ENCODE measurements around the gene PPP1R9A. TPM values are rescaled to one million over a fixed set of nuclear protein-coding genes. Genes with fewer than 3 reads are reported as not detected.

The PPP1R9A gene
- total RNA-seq, 1 donor from 2014 or later: 1.5 TPM

DNA sequence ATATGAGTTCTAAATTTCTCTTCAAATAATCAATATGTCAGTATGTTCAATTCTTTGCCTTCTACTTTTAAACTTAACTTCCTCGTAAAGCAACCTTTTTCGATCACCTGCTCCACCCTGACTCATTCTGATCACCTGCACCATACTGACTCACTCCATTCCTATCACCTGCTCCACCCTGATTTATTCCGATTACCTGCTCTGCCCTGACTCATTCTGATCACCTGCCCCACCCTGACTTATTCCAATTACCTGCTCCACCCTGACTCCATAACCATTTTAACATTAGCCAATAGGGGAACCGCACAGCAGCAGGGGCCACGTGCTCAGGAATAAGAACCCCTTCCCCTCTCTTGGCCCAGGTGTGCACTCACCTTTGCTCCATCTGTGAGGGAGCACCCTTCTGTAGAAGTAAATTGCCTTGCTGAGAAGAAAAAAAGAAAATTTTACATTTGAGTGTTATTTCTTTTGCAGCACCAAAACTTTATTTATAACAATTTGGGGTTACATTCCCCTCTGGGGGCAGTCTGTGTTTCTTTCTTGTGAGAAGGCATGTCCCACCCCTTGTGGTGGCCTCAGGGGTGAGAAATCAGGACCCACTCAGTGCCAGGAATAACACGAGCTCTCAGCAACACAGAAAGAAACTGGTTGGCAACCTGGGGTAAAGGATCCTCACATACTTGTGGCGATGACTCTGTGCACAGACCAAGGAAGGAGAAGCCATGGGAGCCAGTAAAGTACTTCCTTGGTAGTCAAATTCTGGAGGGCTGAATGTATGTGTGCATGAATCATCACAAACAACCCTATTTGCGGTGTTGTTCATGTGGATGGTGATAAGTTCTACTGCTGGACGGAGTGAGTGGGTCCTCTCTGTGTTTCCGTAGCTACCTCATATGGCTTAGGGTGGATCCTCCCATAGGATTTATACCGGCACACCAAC, 29.4 kb upstream of the PPP1R9A start:
- DNase-seq (ENCODE audit: extremely low spot score in 2 of 2): no peak
- no peak overlapping the region for H3K27ac ChIP-seq
- H3K4me1 ChIP-seq: no peaks in the 10 kb centered on the region
- no peaks in the 10 kb centered on the region for H3K36me3 ChIP-seq
- intact Hi-C loops (cut with DNase I): no loop called here
- H3K9me3 ChIP-seq: peaks cover 4% of the 10 kb centered on the region
- TF ChIP-seq, protein P1, sequence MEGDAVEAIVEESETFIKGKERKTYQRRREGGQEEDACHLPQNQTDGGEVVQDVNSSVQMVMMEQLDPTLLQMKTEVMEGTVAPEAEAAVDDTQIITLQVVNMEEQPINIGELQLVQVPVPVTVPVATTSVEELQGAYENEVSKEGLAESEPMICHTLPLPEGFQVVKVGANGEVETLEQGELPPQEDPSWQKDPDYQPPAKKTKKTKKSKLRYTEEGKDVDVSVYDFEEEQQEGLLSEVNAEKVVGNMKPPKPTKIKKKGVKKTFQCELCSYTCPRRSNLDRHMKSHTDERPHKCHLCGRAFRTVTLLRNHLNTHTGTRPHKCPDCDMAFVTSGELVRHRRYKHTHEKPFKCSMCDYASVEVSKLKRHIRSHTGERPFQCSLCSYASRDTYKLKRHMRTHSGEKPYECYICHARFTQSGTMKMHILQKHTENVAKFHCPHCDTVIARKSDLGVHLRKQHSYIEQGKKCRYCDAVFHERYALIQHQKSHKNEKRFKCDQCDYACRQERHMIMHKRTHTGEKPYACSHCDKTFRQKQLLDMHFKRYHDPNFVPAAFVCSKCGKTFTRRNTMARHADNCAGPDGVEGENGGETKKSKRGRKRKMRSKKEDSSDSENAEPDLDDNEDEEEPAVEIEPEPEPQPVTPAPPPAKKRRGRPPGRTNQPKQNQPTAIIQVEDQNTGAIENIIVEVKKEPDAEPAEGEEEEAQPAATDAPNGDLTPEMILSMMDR (IDR thresholded peaks at IDR 0.05): no peak
- TF ChIP-seq POLR2A (IDR thresholded peaks at IDR 0.05) (no peak), POLR2AphosphoS5 (IDR thresholded peaks at IDR 0.05; ENCODE audit: insufficient read depth in 1 of 2, low read depth in 1 of 2) (no peak)
- no peak overlapping the region for H3K4me3 ChIP-seq
- H3K27me3 ChIP-seq: no peaks in the 10 kb centered on the region

DNA sequence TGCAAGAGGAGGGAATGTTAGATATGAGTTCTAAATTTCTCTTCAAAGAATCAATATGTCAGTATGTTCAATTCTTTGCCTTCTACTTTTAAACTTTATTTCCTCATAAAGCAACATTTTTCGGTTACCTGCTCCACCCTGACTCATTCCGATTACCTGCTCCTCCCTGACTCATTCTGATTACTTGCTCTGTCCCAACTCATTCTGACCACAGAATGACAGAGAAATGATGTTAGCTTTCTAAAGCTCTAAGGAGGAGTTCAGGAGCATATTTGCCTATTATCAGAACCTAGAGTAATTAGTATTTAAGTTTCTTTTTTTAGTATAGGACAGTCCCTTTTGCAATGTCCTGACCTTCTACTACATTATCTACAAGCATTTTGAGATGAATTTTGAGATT, 24.5 kb upstream of the PPP1R9A start:
- no peaks in the 10 kb centered on the region for H3K27me3 ChIP-seq
- peaks cover 1% of the 10 kb centered on the region for H3K9me3 ChIP-seq
- no peaks in the 10 kb centered on the region for H3K36me3 ChIP-seq
- DNase-seq (ENCODE audit: extremely low spot score in 2 of 2): no peak
- H3K4me1 ChIP-seq: no peaks in the 10 kb centered on the region
- no peak overlapping the region for H3K4me3 ChIP-seq
- no peak for TF ChIP-seq POLR2A (IDR thresholded peaks at IDR 0.05)
- no peak for TF ChIP-seq POLR2AphosphoS5 (IDR thresholded peaks at IDR 0.05; ENCODE audit: insufficient read depth in 1 of 2, low read depth in 1 of 2)
- TF ChIP-seq, protein P1 (IDR thresholded peaks at IDR 0.05): no peak
- H3K27ac ChIP-seq: no peak overlapping the region
- intact Hi-C loops (cut with DNase I): no loop called here

DNA sequence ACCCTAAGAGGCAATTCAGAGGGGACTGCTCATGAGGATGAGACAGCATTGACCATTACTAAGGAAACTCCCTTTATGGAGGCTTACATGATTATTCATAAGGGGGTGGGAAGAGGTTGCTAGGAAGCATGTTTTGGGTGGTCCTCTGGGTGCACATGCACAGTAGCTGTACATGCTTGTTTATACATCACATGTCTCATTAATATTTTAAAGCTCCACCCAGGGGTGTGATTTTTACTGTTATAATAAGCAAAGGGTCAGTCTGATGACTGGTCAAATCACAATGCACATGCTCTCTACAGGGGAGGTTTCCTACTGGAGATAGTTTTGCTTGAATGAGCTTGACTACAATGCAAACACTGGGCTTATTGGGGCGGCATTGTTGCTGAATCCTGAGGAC, 23.8 kb upstream of the PPP1R9A start:
- H3K27me3 ChIP-seq: no peaks in the 10 kb centered on the region
- H3K36me3 ChIP-seq: no peaks in the 10 kb centered on the region
- intact Hi-C loops (cut with DNase I): no loop called here
- no peak for TF ChIP-seq POLR2A (IDR thresholded peaks at IDR 0.05)
- TF ChIP-seq, protein P1 (IDR thresholded peaks at IDR 0.05): no peak
- no peak for TF ChIP-seq POLR2AphosphoS5 (IDR thresholded peaks at IDR 0.05; ENCODE audit: insufficient read depth in 1 of 2, low read depth in 1 of 2)
- DNase-seq (ENCODE audit: extremely low spot score in 2 of 2): no peak
- no peaks in the 10 kb centered on the region for H3K9me3 ChIP-seq
- no peak overlapping the region for H3K4me3 ChIP-seq
- no peak overlapping the region for H3K27ac ChIP-seq
- no peaks in the 10 kb centered on the region for H3K4me1 ChIP-seq

DNA sequence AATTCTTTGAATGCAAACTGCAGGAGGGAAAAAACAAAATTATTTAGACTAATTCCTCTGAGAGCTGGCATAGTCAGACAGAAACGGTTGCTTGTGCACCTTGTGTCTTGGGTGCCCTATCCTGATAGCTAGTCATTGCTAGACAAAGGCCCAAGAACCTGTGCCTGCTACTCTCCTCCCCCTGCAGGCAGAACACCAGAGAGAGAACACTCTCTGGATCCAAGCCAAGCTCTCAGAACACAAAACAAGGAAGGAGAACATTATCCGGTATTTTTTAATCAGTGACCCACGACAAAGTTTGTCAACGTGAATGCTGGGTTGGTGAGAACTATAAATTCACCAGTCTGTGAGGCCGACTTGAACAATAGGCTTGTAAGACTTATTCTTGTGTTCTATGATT, 18.8 kb upstream of the PPP1R9A start:
- H3K4me1 ChIP-seq: no peaks in the 10 kb centered on the region
- no peak overlapping the region for H3K4me3 ChIP-seq
- intact Hi-C loops (cut with DNase I): no loop called here
- TF ChIP-seq POLR2AphosphoS5 (IDR thresholded peaks at IDR 0.05; ENCODE audit: insufficient read depth in 1 of 2, low read depth in 1 of 2): no peak
- TF ChIP-seq POLR2A (IDR thresholded peaks at IDR 0.05): no peak
- TF ChIP-seq, protein P1 (IDR thresholded peaks at IDR 0.05): no peak
- no peak overlapping the region for H3K27ac ChIP-seq
- no peaks in the 10 kb centered on the region for H3K9me3 ChIP-seq
- no peaks in the 10 kb centered on the region for H3K27me3 ChIP-seq
- no peaks in the 10 kb centered on the region for H3K36me3 ChIP-seq
- DNase-seq (ENCODE audit: extremely low spot score in 2 of 2): no peak

DNA sequence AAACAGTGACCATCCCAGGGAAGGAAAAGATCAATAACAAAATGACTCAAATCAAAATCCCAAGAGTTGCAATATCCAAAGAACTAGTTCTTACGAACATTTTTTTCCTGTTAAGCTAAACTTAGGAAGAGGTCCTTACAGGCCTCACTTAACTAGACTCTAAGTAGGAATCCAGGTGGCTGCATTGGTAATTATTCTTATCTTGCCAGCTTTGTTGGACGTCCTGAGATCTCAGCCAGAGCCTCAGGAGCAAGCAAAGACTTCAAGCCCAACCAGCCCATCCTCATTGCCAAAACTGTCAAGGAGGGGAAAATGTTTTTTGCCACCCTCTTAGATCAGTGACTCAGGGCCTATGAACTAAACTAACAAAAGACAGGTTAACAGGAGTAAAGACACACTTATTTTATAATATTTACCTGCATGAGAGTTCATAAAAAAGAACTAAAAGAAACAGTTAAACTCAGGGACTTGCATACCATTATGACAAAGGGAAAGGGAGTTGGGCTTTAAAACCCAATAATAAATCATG, 18.3 kb upstream of the PPP1R9A start:
- intact Hi-C loops (cut with DNase I): no loop called here
- Histone ChIP-seq H3K9me3 (no peaks in the 10 kb centered on the region), H3K4me1 (no peaks in the 10 kb centered on the region), H3K27me3 (no peaks in the 10 kb centered on the region), H3K27ac (no peak overlapping the region), H3K4me3 (no peak overlapping the region), H3K36me3 (no peaks in the 10 kb centered on the region)
- no peak for DNase-seq (ENCODE audit: extremely low spot score in 2 of 2)
- TF ChIP-seq POLR2AphosphoS5 (IDR thresholded peaks at IDR 0.05; ENCODE audit: insufficient read depth in 1 of 2, low read depth in 1 of 2) (no peak), POLR2A (IDR thresholded peaks at IDR 0.05) (no peak)
- TF ChIP-seq, protein P1 (IDR thresholded peaks at IDR 0.05): no peak
